Trophoblast cell (in vitro differentiated cells and primary cell): Measurements from ENCODE around the gene B3GLCT.

Experiments
- DNase-seq, 2 donors: peaks; one replicate each; pipeline ENCODE4 v3.0.0-alpha.2; 2016
- H2AFZ ChIP-seq: 2 replicates; pipeline ENCODE4 v1.6.1; 2013; ENCODE audit warnings: low read length, moderate library complexity, mild to moderate bottlenecking; ENCODE audit not compliant: insufficient read depth, poor library complexity
- H2AK5ac ChIP-seq: 2 replicates; pipeline ENCODE4 v1.6.1; 2013; ENCODE audit warnings: mild to moderate bottlenecking, low read length
- H2BK120ac ChIP-seq: 2 replicates; pipeline ENCODE4 v1.6.1; 2013; ENCODE audit warnings: low read length, mild to moderate bottlenecking, moderate library complexity; ENCODE audit not compliant: insufficient read depth, poor library complexity
- H2BK12ac ChIP-seq: 2 replicates; pipeline ENCODE4 v1.6.1; 2013; ENCODE audit warnings: mild to moderate bottlenecking, low read length, moderate library complexity
- H2BK5ac ChIP-seq: 2 replicates; pipeline ENCODE4 v1.6.1; 2013; ENCODE audit warnings: low read length, low read depth, moderate library complexity, mild to moderate bottlenecking; ENCODE audit not compliant: poor library complexity
- H3K14ac ChIP-seq: 2 replicates; pipeline ENCODE4 v1.6.1; 2013; ENCODE audit warnings: mild to moderate bottlenecking, low read length
- H3K18ac ChIP-seq: 2 replicates; pipeline ENCODE4 v1.6.1; 2013; ENCODE audit warnings: mild to moderate bottlenecking, low read length
- H3K23ac ChIP-seq: 2 replicates; pipeline ENCODE4 v1.6.1; 2013; ENCODE audit warnings: low read length
- H3K27ac ChIP-seq: 2 replicates; pipeline ENCODE4 v1.5.1; 2013; ENCODE audit warnings: low read depth, mild to moderate bottlenecking, inconsistent platforms, low read length, moderate library complexity
- H3K27me3 ChIP-seq: 2 replicates; pipeline ENCODE4 v1.6.1; 2013; ENCODE audit warnings: inconsistent platforms, mild to moderate bottlenecking, low read length, moderate library complexity; ENCODE audit not compliant: insufficient read depth
- H3K36me3 ChIP-seq, 2 experiments: 1 replicate in 1 of 2; 2 replicates in 1 of 2; pipeline ENCODE4 v1.6.1; 2013; ENCODE audit warnings: low read length in 2 of 2, mild to moderate bottlenecking in 2 of 2, moderate library complexity in 1 of 2; ENCODE audit not compliant: insufficient read depth in 2 of 2, control insufficient read depth in 1 of 2
- H3K4ac ChIP-seq: 2 replicates; pipeline ENCODE4 v1.6.1; 2013; ENCODE audit warnings: low read depth, mild to moderate bottlenecking, low read length, moderate library complexity
- H3K4me1 ChIP-seq, 2 experiments: 1 replicate in 1 of 2; 2 replicates in 1 of 2; pipeline ENCODE4 v1.6.1; 2013; ENCODE audit warnings: low read length in 2 of 2, mild to moderate bottlenecking in 2 of 2, moderate library complexity in 1 of 2; ENCODE audit not compliant: insufficient read depth in 2 of 2, control insufficient read depth in 1 of 2
- H3K4me2 ChIP-seq: 2 replicates; pipeline ENCODE4 v1.6.1; 2013; ENCODE audit warnings: inconsistent platforms, mild to moderate bottlenecking, low read length, moderate library complexity
- H3K4me3 ChIP-seq: 2 replicates; pipeline ENCODE4 v1.5.1; 2013; ENCODE audit warnings: mild to moderate bottlenecking, low read depth, low read length, inconsistent platforms
- H3K79me1 ChIP-seq: one replicate; pipeline ENCODE4 v1.6.1; 2013; ENCODE audit warnings: low read length
- H3K79me2 ChIP-seq: 2 replicates; pipeline ENCODE4 v1.6.1; 2013; ENCODE audit warnings: low read length, mild to moderate bottlenecking; ENCODE audit not compliant: control insufficient read depth, insufficient read depth, poor library complexity
- H3K9ac ChIP-seq: 2 replicates; pipeline ENCODE4 v1.6.1; 2013; ENCODE audit warnings: mild to moderate bottlenecking, low read length
- H3K9me3 ChIP-seq: 2 replicates; pipeline ENCODE4 v1.6.1; 2013; ENCODE audit warnings: low read depth, mild to moderate bottlenecking, control low read depth, inconsistent platforms, low read length; ENCODE audit not compliant: insufficient read depth
- H4K12ac ChIP-seq: 2 replicates; pipeline ENCODE4 v1.6.1; 2013; ENCODE audit warnings: low read depth, mild to moderate bottlenecking, low read length, moderate library complexity
- H4K8ac ChIP-seq: 2 replicates; pipeline ENCODE4 v1.6.1; 2013; ENCODE audit warnings: low read depth, mild to moderate bottlenecking, low read length, moderate library complexity
- H4K91ac ChIP-seq: one replicate; pipeline ENCODE4 v1.6.1; 2013; ENCODE audit warnings: low read depth, mild to moderate bottlenecking, low read length, moderate library complexity
- WGBS: extraction: QIAGEN DNeasy Blood & Tissue Kit; methylation state at CpG from one replicate; pipeline ENCODE4 v1.1.7; 2013; ENCODE audit warnings: missing lambda C conversion rate; ENCODE audit not compliant: insufficient read length, insufficient coverage; ENCODE audit errors: extremely low coverage; 5-methylcytosine and 5-hydroxymethylcytosine counted together

Gene B3GLCT

DNA sequence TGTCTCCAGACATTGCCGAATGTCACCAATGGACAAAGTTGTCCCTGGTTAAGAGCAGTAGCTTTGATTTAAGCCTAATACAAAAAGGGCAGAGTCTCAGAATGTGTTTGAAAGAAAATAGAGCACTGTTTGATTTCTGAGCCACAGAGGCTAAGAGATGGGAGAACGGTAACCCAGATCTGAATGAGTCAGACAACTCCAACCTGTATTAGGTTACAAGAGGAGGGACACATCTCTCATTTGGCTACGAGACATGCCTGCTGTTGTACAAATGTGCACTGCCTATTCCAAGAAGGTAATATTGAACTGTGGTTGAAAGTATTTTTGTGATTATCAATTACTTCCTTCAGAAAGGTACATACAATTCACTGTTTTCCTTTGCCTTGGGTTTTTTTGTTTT lies 33.2 kb upstream of the B3GLCT start:
- Histone ChIP-seq H3K4me2 (no peak overlapping the region), H3K9me3 (no peaks in the 10 kb centered on the region), H3K4me1 (no peaks in the 10 kb centered on the region), H3K4ac (no peak overlapping the region), H3K79me2 (peaks cover under 1% of the 10 kb centered on the region), H3K9ac (no peak overlapping the region), H3K23ac (no peak overlapping the region), H3K4me3 (no peak overlapping the region), H3K27me3 (no peaks in the 10 kb centered on the region), H4K8ac (no peak overlapping the region), H3K14ac (no peak overlapping the region), H3K18ac (no peak overlapping the region), H3K79me1 (peaks cover 2% of the 10 kb centered on the region), H2BK5ac (no peak overlapping the region), H2BK12ac (no peak overlapping the region), H2AK5ac (no peak overlapping the region), H3K36me3 (no peaks in the 10 kb centered on the region), H2AFZ (no peak overlapping the region), H2BK120ac (no peak overlapping the region), H4K91ac (no peak overlapping the region), H3K27ac (no peak overlapping the region), H4K12ac (no peak overlapping the region)
- no CpG with 5 or more reads among the region's 3 CpGs for whole genome bisulfite sequencing
- DNase-seq: no peak

GRCh38 chr13:31167490-31167889 lies 32.3 kb upstream of the B3GLCT start:
- Histone ChIP-seq H3K4me1 (no peaks in the 10 kb centered on the region), H4K12ac (no peak overlapping the region), H3K79me2 (no peaks in the 10 kb centered on the region), H3K27ac (no peak overlapping the region), H4K8ac (no peak overlapping the region), H2BK120ac (no peak overlapping the region), H3K27me3 (no peaks in the 10 kb centered on the region), H3K4me2 (no peak overlapping the region), H3K23ac (no peak overlapping the region), H2AFZ (no peak overlapping the region), H2BK12ac (no peak overlapping the region), H3K4me3 (no peak overlapping the region), H3K14ac (no peak overlapping the region), H3K79me1 (no peaks in the 10 kb centered on the region), H2AK5ac (no peak overlapping the region), H2BK5ac (no peak overlapping the region), H3K4ac (no peak overlapping the region), H3K9me3 (no peaks in the 10 kb centered on the region), H3K36me3 (no peaks in the 10 kb centered on the region), H3K9ac (no peak overlapping the region), H3K18ac (no peak overlapping the region), H4K91ac (no peak overlapping the region)
- DNase-seq: no peak

DNA sequence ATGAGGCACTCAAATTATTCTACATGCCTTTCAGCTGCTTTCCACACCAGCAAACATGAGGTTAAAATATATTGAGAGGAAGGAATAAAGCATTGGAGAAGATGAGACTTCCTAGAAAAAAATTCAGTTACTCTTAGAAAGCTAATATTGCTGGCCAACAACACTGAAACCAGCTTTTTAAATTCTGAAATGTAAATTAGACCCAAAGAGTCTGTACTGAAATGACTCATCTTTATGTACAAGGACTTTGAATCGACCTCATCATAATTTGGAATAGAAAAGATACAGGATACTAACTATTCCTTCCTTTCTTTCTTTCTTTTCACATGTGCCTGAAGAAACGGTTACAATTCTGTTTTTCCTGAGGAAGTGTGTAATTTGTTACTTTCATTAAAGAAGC lies 31.6 kb upstream of the B3GLCT start:
- H3K14ac ChIP-seq: no peak overlapping the region
- no peak overlapping the region for H2AFZ ChIP-seq
- no peak overlapping the region for H4K91ac ChIP-seq
- H3K27ac ChIP-seq: no peak overlapping the region
- no peak overlapping the region for H4K12ac ChIP-seq
- no peak overlapping the region for H4K8ac ChIP-seq
- H3K18ac ChIP-seq: no peak overlapping the region
- H2AK5ac ChIP-seq: no peak overlapping the region
- H3K79me1 ChIP-seq: no peaks in the 10 kb centered on the region
- no peak overlapping the region for H2BK12ac ChIP-seq
- H3K36me3 ChIP-seq: no peaks in the 10 kb centered on the region
- H3K4me2 ChIP-seq: no peak overlapping the region
- peaks cover 0 to 2% of the 10 kb centered on the region in 2 experiments for H3K4me1 ChIP-seq
- H2BK120ac ChIP-seq: no peak overlapping the region
- no peak overlapping the region for H2BK5ac ChIP-seq
- no peak overlapping the region for H3K4ac ChIP-seq
- WGBS: no CpG with 5 or more reads among the region's 2 CpGs
- H3K4me3 ChIP-seq: no peak overlapping the region
- no peaks in the 10 kb centered on the region for H3K9me3 ChIP-seq
- no peak overlapping the region for H3K9ac ChIP-seq
- H3K79me2 ChIP-seq: no peaks in the 10 kb centered on the region
- no peaks in the 10 kb centered on the region for H3K27me3 ChIP-seq
- H3K23ac ChIP-seq: no peak overlapping the region
- DNase-seq: no peak

DNA sequence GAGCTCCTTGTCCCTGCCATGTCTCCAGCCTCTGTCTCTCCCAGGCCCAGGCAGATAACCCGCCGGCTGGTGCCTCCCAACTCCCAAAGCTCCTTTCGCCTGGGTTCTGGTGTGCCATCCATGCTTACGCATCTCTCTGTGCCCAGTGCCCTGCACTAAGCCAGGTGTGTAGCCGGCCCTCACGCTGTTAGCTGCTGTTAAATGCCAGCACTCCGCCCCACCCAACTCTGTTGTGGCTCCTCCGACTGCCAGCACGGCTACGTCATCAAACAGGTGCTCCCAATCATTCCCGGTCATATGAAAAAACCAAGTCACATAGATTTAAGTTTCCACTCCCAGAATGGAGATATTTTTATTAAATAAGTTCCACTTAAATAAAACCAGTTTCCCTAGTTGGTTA lies 31.0 kb upstream of the B3GLCT start:
- no peak overlapping the region for H3K9ac ChIP-seq
- H3K27ac ChIP-seq: no peak overlapping the region
- H3K79me2 ChIP-seq: no peaks in the 10 kb centered on the region
- no peak for DNase-seq
- H2AFZ ChIP-seq: no peak overlapping the region
- H2BK5ac ChIP-seq: no peak overlapping the region
- H3K4ac ChIP-seq: no peak overlapping the region
- no peak overlapping the region for H4K91ac ChIP-seq
- H3K36me3 ChIP-seq: no peaks in the 10 kb centered on the region
- no peak overlapping the region for H2BK120ac ChIP-seq
- no CpG with 5 or more reads among the region's 11 CpGs for whole genome bisulfite sequencing
- no peak overlapping the region for H3K4me3 ChIP-seq
- no peaks in the 10 kb centered on the region for H3K79me1 ChIP-seq
- H3K14ac ChIP-seq: no peak overlapping the region
- H3K27me3 ChIP-seq: no peaks in the 10 kb centered on the region
- no peaks in the 10 kb centered on the region for H3K9me3 ChIP-seq
- H3K4me1 ChIP-seq: peaks cover 0 to 2% of the 10 kb centered on the region in 2 experiments
- no peak overlapping the region for H4K8ac ChIP-seq
- no peak overlapping the region for H2AK5ac ChIP-seq
- H2BK12ac ChIP-seq: no peak overlapping the region
- H3K18ac ChIP-seq: no peak overlapping the region
- H3K4me2 ChIP-seq: no peak overlapping the region
- H3K23ac ChIP-seq: no peak overlapping the region
- no peak overlapping the region for H4K12ac ChIP-seq
